Effector memory CD4-positive, alpha-beta T cell (primary cell): ENCODE data around the gene ZNF215.
"Not testable (repeated sequence)": the region's sequence is repeated elsewhere in the genome, so short reads cannot be mapped to it uniquely, and the experiment has no call there.

Experiments
- DNase-seq, 3 donors: peaks; one replicate each; pipeline ENCODE4 v3.0.0-alpha.2; 2020
- H3K27ac ChIP-seq: 2 replicates; pipeline ENCODE4 v1.7.0; 2013; ENCODE audit warnings: mild to moderate bottlenecking, low read length, moderate library complexity; ENCODE audit not compliant: insufficient read depth, poor library complexity, severe bottlenecking
- H3K27me3 ChIP-seq: replicated peaks from 2 replicates; pipeline ENCODE4 v1.7.0; 2013; ENCODE audit warnings: mild to moderate bottlenecking, low read length; ENCODE audit not compliant: insufficient read depth, control insufficient read depth, poor library complexity, severe bottlenecking
- H3K36me3 ChIP-seq: 2 replicates; pipeline ENCODE4 v1.7.0; 2013; ENCODE audit warnings: mild to moderate bottlenecking, low read length, moderate library complexity; ENCODE audit not compliant: control insufficient read depth, insufficient read depth
- H3K4me1 ChIP-seq: 2 replicates; pipeline ENCODE4 v1.7.0; 2013; ENCODE audit warnings: low read length, mild to moderate bottlenecking; ENCODE audit not compliant: control insufficient read depth, insufficient read depth, poor library complexity, severe bottlenecking
- H3K4me3 ChIP-seq: 2 replicates; pipeline ENCODE4 v1.7.0; 2013; ENCODE audit warnings: low read length, low read depth, mild to moderate bottlenecking; ENCODE audit not compliant: insufficient read depth, poor library complexity, severe bottlenecking
- H3K9me3 ChIP-seq: 2 replicates; pipeline ENCODE4 v1.7.0; 2013; ENCODE audit warnings: mild to moderate bottlenecking, low read length, moderate library complexity; ENCODE audit not compliant: control insufficient read depth

The ZNF215 gene

GRCh38 chr11:6931146-6931713, 5.0 kb downstream of the ZNF215 start:
- Histone ChIP-seq H3K27me3 (peaks cover 6% of the 10 kb centered on the region), H3K9me3 (no peaks in the 10 kb centered on the region), H3K4me3 (no peak overlapping the region), H3K27ac (no peak overlapping the region), H3K36me3 (no peaks in the 10 kb centered on the region), H3K4me1 (peaks cover 5% of the 10 kb centered on the region)
- no peak for DNase-seq

- DNase-seq = no peak
Measured at GRCh38 chr11:6932145-6932544, 5.9 kb downstream of the ZNF215 start.

DNA sequence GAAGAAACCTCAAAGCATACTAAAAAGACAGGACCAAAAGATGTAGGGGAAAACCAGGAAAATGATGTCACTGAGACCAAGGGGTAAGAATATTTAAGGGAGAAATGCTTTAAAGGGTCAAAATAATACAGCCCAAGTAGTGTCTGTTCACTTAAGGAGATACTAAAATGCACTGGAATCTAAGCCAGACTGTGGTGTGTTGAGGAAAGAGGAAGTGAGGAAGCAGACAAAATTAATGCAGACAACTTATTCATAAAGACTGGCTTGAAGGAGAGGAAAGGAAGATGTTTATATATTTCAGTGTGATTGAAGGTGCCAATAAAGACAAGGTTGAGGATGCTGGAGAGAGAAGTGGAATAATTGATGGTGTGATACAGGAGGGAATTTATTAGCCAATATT, 15.7 kb downstream of the ZNF215 start:
- DNase-seq = no peak
- no peak overlapping the region for H3K4me3 ChIP-seq
- H3K36me3 ChIP-seq = no peaks in the 10 kb centered on the region
- no peaks in the 10 kb centered on the region for H3K27me3 ChIP-seq
- H3K9me3 ChIP-seq = no peaks in the 10 kb centered on the region
- H3K27ac ChIP-seq = no peak overlapping the region
- H3K4me1 ChIP-seq = no peaks in the 10 kb centered on the region

More at GRCh38 chr11:6932145-6932544, 5.9 kb downstream of the ZNF215 start:
- H3K27me3 ChIP-seq = peaks cover 6% of the 10 kb centered on the region
- H3K4me3 ChIP-seq = no peak overlapping the region
- H3K4me1 ChIP-seq = no peaks in the 10 kb centered on the region
- no peak overlapping the region for H3K27ac ChIP-seq
- no peaks in the 10 kb centered on the region for H3K36me3 ChIP-seq
- no peaks in the 10 kb centered on the region for H3K9me3 ChIP-seq

GRCh38 chr11:6943131-6943530, 16.9 kb downstream of the ZNF215 start:
- Histone ChIP-seq H3K4me3 (no peak overlapping the region), H3K27me3 (no peaks in the 10 kb centered on the region), H3K4me1 (no peaks in the 10 kb centered on the region), H3K36me3 (no peaks in the 10 kb centered on the region), H3K27ac (no peak overlapping the region), H3K9me3 (no peaks in the 10 kb centered on the region)
- no peak for DNase-seq

- H3K27me3 ChIP-seq, H3K9me3 ChIP-seq, H3K4me1 ChIP-seq, H3K4me3 ChIP-seq, H3K27ac ChIP-seq, DNase-seq, H3K36me3 ChIP-seq: not testable (repeated sequence)
Measured at GRCh38 chr11:6954248-6954647, 28.0 kb downstream of the ZNF215 start.

- Histone ChIP-seq H3K4me3 (no peak overlapping the region), H3K36me3 (no peaks in the 10 kb centered on the region)
- no peak for DNase-seq
Measured at GRCh38 chr11:6962141-6962540, 35.9 kb downstream of the ZNF215 start.

GRCh38 chr11:6962673-6963072, 36.4 kb downstream of the ZNF215 start:
- Histone ChIP-seq H3K27ac (no peak overlapping the region), H3K27me3 (no peaks in the 10 kb centered on the region), H3K4me3 (no peak overlapping the region), H3K36me3 (no peaks in the 10 kb centered on the region), H3K9me3 (no peaks in the 10 kb centered on the region), H3K4me1 (no peaks in the 10 kb centered on the region)
- DNase-seq = no peak

More at GRCh38 chr11:6962141-6962540, 35.9 kb downstream of the ZNF215 start:
- Histone ChIP-seq H3K4me1 (no peaks in the 10 kb centered on the region), H3K27me3 (no peaks in the 10 kb centered on the region), H3K9me3 (no peaks in the 10 kb centered on the region), H3K27ac (no peak overlapping the region)

GRCh38 chr11:6968816-6969215, 42.6 kb downstream of the ZNF215 start:
- DNase-seq = no peak
- H3K27ac ChIP-seq = no peak overlapping the region

GRCh38 chr11:6969854-6970253, 43.6 kb downstream of the ZNF215 start:
- not testable (repeated sequence) for H3K36me3 ChIP-seq, H3K27ac ChIP-seq, H3K4me1 ChIP-seq, H3K4me3 ChIP-seq, H3K27me3 ChIP-seq, H3K9me3 ChIP-seq, DNase-seq

More at GRCh38 chr11:6968816-6969215, 42.6 kb downstream of the ZNF215 start:
- Histone ChIP-seq H3K4me3 (no peak overlapping the region), H3K27me3 (no peaks in the 10 kb centered on the region), H3K36me3 (no peaks in the 10 kb centered on the region), H3K4me1 (no peaks in the 10 kb centered on the region), H3K9me3 (no peaks in the 10 kb centered on the region)

DNA sequence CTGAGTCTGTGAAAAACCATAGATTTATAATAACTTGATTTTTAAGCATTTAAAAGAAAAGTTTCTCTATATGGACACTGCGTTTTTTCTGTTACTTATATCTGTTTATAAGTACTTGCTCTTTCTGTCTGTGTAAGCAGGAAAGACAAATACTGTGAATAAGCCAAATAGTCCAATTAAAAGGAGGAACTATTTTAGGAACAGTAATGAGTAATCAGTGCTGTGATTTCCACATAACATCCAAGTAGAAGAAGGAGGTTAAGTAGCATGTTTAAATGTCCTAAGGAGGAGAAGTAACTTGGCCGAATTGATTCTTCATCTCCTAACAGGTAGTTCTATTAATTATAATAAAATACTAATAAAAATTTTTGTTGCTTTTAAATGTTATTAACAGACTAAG, 53.1 kb downstream of the ZNF215 start:
- no peaks in the 10 kb centered on the region for H3K36me3 ChIP-seq
- H3K4me1 ChIP-seq = no peaks in the 10 kb centered on the region
- no peak overlapping the region for H3K27ac ChIP-seq
- H3K9me3 ChIP-seq = no peaks in the 10 kb centered on the region
- no peak for DNase-seq
- H3K4me3 ChIP-seq = no peak overlapping the region
- H3K27me3 ChIP-seq = no peaks in the 10 kb centered on the region
